ENCODE results near the gene TXNDC5. TPM values are rescaled to one million over a fixed set of nuclear protein-coding genes. Genes with fewer than 3 reads are reported as not detected.

TXNDC5 gene
- total RNA-seq, 1 donor from 2014 or later = 88.1 TPM

DNA sequence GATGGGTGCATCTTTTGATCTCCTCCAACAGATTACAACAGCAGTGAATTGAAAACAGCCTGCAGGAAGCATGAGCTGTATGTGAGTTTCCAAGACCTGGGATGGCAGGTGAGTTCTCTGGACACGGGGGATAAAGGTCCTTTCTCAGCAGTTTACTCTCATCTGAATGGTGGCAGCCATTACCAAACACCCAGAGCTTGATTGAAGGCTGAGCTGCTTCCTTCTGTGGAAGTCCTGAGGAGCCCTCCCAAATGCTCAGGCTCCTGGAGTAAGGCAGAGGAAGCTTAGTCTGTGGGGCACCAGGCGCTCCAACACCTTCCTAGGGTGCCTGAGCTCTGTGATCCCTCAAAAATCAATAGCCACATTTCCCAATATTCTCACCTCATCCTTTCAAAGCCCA lies 31.5 kb downstream of the TXNDC5 start:
- H3K36me3 ChIP-seq = peaks cover 0 to 26% of the 10 kb centered on the region in 2 donors
- no peak overlapping the region for H3K27ac ChIP-seq
- no peak for DNase-seq (ENCODE audit: extremely low spot score in 2 of 2)
- intact Hi-C loops (cut with DNase I) = no loop called here
- no peaks in the 10 kb centered on the region for H3K27me3 ChIP-seq
- H3K4me3 ChIP-seq = no peak overlapping the region
- H3K4me1 ChIP-seq = no peaks in the 10 kb centered on the region
- H3K9me3 ChIP-seq = no peaks in the 10 kb centered on the region
- TF ChIP-seq POLR2A (IDR thresholded peaks at IDR 0.05) = no peak
- no peak for TF ChIP-seq POLR2AphosphoS5 (IDR thresholded peaks at IDR 0.05; ENCODE audit: insufficient read depth in 1 of 2, low read depth in 1 of 2)
- TF ChIP-seq, protein P1, sequence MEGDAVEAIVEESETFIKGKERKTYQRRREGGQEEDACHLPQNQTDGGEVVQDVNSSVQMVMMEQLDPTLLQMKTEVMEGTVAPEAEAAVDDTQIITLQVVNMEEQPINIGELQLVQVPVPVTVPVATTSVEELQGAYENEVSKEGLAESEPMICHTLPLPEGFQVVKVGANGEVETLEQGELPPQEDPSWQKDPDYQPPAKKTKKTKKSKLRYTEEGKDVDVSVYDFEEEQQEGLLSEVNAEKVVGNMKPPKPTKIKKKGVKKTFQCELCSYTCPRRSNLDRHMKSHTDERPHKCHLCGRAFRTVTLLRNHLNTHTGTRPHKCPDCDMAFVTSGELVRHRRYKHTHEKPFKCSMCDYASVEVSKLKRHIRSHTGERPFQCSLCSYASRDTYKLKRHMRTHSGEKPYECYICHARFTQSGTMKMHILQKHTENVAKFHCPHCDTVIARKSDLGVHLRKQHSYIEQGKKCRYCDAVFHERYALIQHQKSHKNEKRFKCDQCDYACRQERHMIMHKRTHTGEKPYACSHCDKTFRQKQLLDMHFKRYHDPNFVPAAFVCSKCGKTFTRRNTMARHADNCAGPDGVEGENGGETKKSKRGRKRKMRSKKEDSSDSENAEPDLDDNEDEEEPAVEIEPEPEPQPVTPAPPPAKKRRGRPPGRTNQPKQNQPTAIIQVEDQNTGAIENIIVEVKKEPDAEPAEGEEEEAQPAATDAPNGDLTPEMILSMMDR (IDR thresholded peaks at IDR 0.05) = no peak

DNA sequence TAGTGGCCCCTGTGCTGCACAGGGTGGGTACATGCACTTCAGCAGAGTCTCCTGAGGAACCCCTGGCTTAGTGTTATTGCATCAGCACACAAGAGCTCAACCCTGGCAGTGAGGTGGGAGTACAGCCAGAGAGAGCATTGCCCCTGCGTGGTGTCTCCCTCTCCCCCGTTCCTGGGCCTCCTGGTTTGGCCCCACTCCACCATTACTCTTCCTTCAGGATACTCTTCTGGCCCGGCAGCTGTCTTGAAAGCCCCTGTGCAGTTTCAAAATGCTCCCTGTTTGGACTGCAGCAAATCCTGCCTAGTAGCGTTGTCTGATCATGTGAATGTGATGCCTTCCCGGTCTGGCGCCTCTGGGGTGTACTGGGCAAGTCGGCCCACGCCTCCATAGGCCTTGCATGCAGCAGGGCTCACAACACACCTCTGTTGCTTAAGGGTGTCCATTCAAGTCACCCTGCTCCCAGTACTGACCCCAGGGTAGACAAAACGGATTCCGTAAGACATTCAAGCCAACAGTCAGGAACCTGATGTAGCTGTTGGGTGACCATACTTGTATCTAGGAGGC lies 32.1 kb downstream of the TXNDC5 start:
- H3K27me3 ChIP-seq = no peaks in the 10 kb centered on the region
- TF ChIP-seq POLR2A (IDR thresholded peaks at IDR 0.05) (no peak), POLR2AphosphoS5 (IDR thresholded peaks at IDR 0.05; ENCODE audit: insufficient read depth in 1 of 2, low read depth in 1 of 2) (no peak)
- TF ChIP-seq, protein P1 (IDR thresholded peaks at IDR 0.05) = no peak
- peaks cover 0 to 20% of the 10 kb centered on the region in 2 donors for H3K36me3 ChIP-seq
- H3K4me1 ChIP-seq = no peaks in the 10 kb centered on the region
- H3K27ac ChIP-seq = no peak overlapping the region
- H3K4me3 ChIP-seq = no peak overlapping the region
- H3K9me3 ChIP-seq = no peaks in the 10 kb centered on the region
- intact Hi-C loops (cut with DNase I) = no loop called here
- DNase-seq (ENCODE audit: extremely low spot score in 2 of 2) = no peak

DNA sequence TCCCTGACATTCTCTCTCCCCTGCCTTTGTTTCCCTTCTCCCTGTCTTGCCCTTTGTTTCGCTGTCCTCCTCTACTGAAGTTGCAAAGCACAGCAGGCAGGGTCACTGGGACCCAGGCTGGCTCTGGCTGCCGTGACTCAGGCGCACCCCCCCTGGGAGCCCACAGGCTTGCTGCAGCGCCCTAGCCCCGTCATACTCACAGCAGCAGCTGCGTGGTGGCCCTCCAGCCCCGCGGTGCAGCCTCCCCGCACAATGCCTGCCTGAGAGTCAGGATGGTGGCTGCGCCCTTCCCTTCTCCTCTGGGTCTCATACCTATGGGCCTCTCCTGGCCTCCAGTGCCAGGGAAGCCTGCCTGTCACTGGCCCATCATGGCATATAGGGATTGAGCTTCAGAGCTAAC lies 41.7 kb downstream of the TXNDC5 start:
- Histone ChIP-seq H3K4me1 (no peaks in the 10 kb centered on the region), H3K36me3 (no peaks in the 10 kb centered on the region), H3K9me3 (no peaks in the 10 kb centered on the region), H3K27ac (no peak overlapping the region), H3K27me3 (no peaks in the 10 kb centered on the region), H3K4me3 (no peak overlapping the region)
- intact Hi-C loops (cut with DNase I) = no loop called here
- TF ChIP-seq, protein P1 (IDR thresholded peaks at IDR 0.05) = no peak
- TF ChIP-seq POLR2AphosphoS5 (IDR thresholded peaks at IDR 0.05; ENCODE audit: insufficient read depth in 1 of 2, low read depth in 1 of 2) (no peak), POLR2A (IDR thresholded peaks at IDR 0.05) (no peak)
- DNase-seq (ENCODE audit: extremely low spot score in 2 of 2) = no peak

DNA sequence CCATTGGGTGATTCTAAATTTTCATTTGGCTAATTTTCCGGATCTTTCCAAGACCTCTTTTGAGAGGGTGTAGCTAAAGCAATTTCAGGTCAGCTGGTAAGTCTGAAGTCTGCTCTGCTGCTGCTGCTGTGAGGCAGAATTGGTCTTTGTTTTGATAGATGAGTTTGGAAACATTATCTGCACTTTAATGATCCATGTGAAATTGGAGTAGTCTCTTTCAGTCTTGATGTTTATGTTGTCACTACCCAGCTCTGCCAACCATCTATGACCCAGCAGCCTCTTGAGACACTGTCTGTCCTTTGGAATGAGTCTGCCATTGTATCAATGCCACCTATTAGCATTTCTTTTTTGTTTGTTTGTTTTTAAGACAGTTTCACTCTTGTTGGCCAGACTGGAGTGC lies 44.1 kb downstream of the TXNDC5 start:
- Histone ChIP-seq H3K4me3 (no peak overlapping the region), H3K36me3 (no peaks in the 10 kb centered on the region), H3K27ac (no peak overlapping the region), H3K4me1 (no peaks in the 10 kb centered on the region), H3K27me3 (no peaks in the 10 kb centered on the region), H3K9me3 (no peaks in the 10 kb centered on the region)
- intact Hi-C loops (cut with DNase I) = no loop called here
- TF ChIP-seq POLR2A (IDR thresholded peaks at IDR 0.05) (no peak), POLR2AphosphoS5 (IDR thresholded peaks at IDR 0.05; ENCODE audit: insufficient read depth in 1 of 2, low read depth in 1 of 2) (no peak)
- TF ChIP-seq, protein P1 (IDR thresholded peaks at IDR 0.05) = no peak
- no peak for DNase-seq (ENCODE audit: extremely low spot score in 2 of 2)

DNA sequence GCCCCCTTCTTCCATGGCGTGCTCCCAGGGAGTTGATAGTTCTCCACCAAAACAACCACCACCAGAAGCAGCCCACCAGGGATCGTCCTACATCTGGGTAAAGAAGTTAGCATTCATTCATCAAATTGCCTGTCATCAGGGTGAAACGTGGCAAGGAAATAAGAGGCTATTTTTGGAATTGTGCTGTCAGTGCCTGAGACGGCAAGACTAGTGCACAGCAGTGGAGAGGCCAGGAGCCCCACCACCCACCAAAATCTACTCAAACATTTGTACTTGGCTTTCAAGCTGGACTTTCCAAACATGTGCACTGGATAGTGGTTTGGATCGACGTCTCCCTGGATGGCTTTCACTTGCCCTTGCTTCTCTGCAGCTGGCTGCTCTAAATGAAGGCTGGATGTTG lies 44.8 kb downstream of the TXNDC5 start:
- Histone ChIP-seq H3K4me3 (no peak overlapping the region), H3K9me3 (no peaks in the 10 kb centered on the region), H3K27ac (no peak overlapping the region), H3K4me1 (no peaks in the 10 kb centered on the region), H3K36me3 (no peaks in the 10 kb centered on the region), H3K27me3 (no peaks in the 10 kb centered on the region)
- no peak for TF ChIP-seq POLR2A (IDR thresholded peaks at IDR 0.05)
- no peak for TF ChIP-seq POLR2AphosphoS5 (IDR thresholded peaks at IDR 0.05; ENCODE audit: insufficient read depth in 1 of 2, low read depth in 1 of 2)
- intact Hi-C loops (cut with DNase I) = no loop called here
- DNase-seq (ENCODE audit: extremely low spot score in 2 of 2) = no peak
